IMR-90 (cell line): ENCODE results near the gene GRIK1. TPM values are rescaled to one million over a fixed set of nuclear protein-coding genes. Genes with fewer than 3 reads are reported as not detected.

Experiments
- ATAC-seq: fragments of 200-7000 bp; cut with Tn5 transposase; 2 replicates; pipeline ENCODE4 v1.9.1; 2020; ENCODE audit warnings: low read depth, mild to moderate bottlenecking, moderate library complexity
- BruUV-seq: library from RNA; stranded (reverse); fragments of 400-500 nt; replicated peaks from 2 replicates; lab custom pipeline; 2021; lab: Mats Ljungman, UMichigan
- CTCF ChIA-PET: fragments of 300-600 bp; formaldehyde crosslinking; extraction: SDS; loops from one replicate; lab custom pipeline; 2021; ENCODE audit warnings: antibody characterized with exemption; lab: Yijun Ruan, JAX
- POLR2A ChIA-PET: fragments of 300-600 bp; sonication (Branson Sonifier 250); formaldehyde crosslinking; loops from one replicate; lab custom pipeline; 2022; ENCODE audit warnings: antibody characterized with exemption; ENCODE audit not compliant: unreplicated experiment; lab: Charles Lee
- DNase-seq: peaks from one replicate; pipeline ENCODE4 v3.0.0; 2013
- H2AFZ ChIP-seq: replicated peaks from 2 replicates; pipeline ENCODE3; 2013; ENCODE audit warnings: low read length, mild to moderate bottlenecking; ENCODE audit not compliant: poor library complexity
- H2AK5ac ChIP-seq: 2 replicates; pipeline ENCODE4 v1.6.1; 2013; ENCODE audit warnings: low read depth, low read length, inconsistent platforms
- H2AK9ac ChIP-seq: replicated peaks from 2 replicates; pipeline ENCODE3; 2013; ENCODE audit warnings: mild to moderate bottlenecking, low read depth, low read length, moderate library complexity; ENCODE audit not compliant: poor library complexity
- H2BK120ac ChIP-seq: 2 replicates; pipeline ENCODE4 v1.6.1; 2013; ENCODE audit warnings: low read depth, low read length, inconsistent platforms
- H2BK15ac ChIP-seq: 3 replicates; pipeline ENCODE4 v1.6.1; 2013; ENCODE audit warnings: low read depth, low read length, inconsistent platforms
- H2BK20ac ChIP-seq: 2 replicates; pipeline ENCODE4 v1.6.1; 2013; ENCODE audit warnings: low read depth, mild to moderate bottlenecking, inconsistent platforms, low read length, moderate library complexity
- H2BK5ac ChIP-seq: 2 replicates; pipeline ENCODE4 v1.6.1; 2013; ENCODE audit warnings: mild to moderate bottlenecking, low read depth, low read length, inconsistent platforms; ENCODE audit not compliant: poor library complexity, severe bottlenecking
- H3K14ac ChIP-seq: replicated peaks from 2 replicates; pipeline ENCODE4 v1.6.1; 2013; ENCODE audit warnings: low read depth, low read length, inconsistent platforms
- H3K18ac ChIP-seq: 2 replicates; pipeline ENCODE4 v1.6.1; 2013; ENCODE audit warnings: low read depth, low read length, control low read depth
- H3K23ac ChIP-seq: 2 replicates; pipeline ENCODE4 v1.6.1; 2013; ENCODE audit warnings: low read depth, low read length, inconsistent platforms
- H3K27ac ChIP-seq: 2 replicates; pipeline ENCODE4 v1.5.1; 2013; ENCODE audit warnings: mild to moderate bottlenecking, control low read depth, low read length; ENCODE audit not compliant: insufficient read depth
- H3K27me3 ChIP-seq: 2 replicates; pipeline ENCODE4 v1.6.1; 2013; ENCODE audit warnings: low read length; ENCODE audit not compliant: control insufficient read depth, insufficient read depth
- H3K36me3 ChIP-seq: 2 replicates; pipeline ENCODE4 v1.6.1; 2013; ENCODE audit warnings: low read length, mixed read lengths; ENCODE audit not compliant: control insufficient read depth, insufficient read depth
- H3K4ac ChIP-seq: 2 replicates; pipeline ENCODE4 v1.6.1; 2013; ENCODE audit warnings: low read depth, low read length, inconsistent platforms
- H3K4me1 ChIP-seq: 2 replicates; pipeline ENCODE4 v1.6.1; 2013; ENCODE audit warnings: low read length, mixed read lengths; ENCODE audit not compliant: control insufficient read depth, insufficient read depth
- H3K4me2 ChIP-seq: 2 replicates; pipeline ENCODE4 v1.6.1; 2013; ENCODE audit warnings: low read depth, mild to moderate bottlenecking, control low read depth, low read length, moderate library complexity
- H3K4me3 ChIP-seq: 2 replicates; pipeline ENCODE4 v1.5.1; 2013; ENCODE audit warnings: low read depth, mild to moderate bottlenecking, control low read depth, low read length, moderate library complexity; ENCODE audit not compliant: insufficient read depth
- H3K56ac ChIP-seq: 2 replicates; pipeline ENCODE4 v1.6.1; 2013; ENCODE audit warnings: low read length, inconsistent platforms; ENCODE audit not compliant: insufficient read depth; ENCODE audit errors: extremely low read depth
- H3K79me1 ChIP-seq, 2 experiments: 2 replicates each; pipeline ENCODE4 v1.6.1; 2013; ENCODE audit warnings: low read length in 2 of 2, inconsistent platforms in 1 of 2, low read depth in 1 of 2
- H3K9ac ChIP-seq: 2 replicates; pipeline ENCODE4 v1.6.1; 2013; ENCODE audit warnings: low read depth, low read length, control low read depth
- H3K9me1 ChIP-seq: 2 replicates; pipeline ENCODE4 v1.6.1; 2013; ENCODE audit warnings: low read length, inconsistent platforms; ENCODE audit not compliant: insufficient read depth
- H3K9me3 ChIP-seq: 2 replicates; pipeline ENCODE4 v1.6.1; 2013; ENCODE audit warnings: low read length; ENCODE audit not compliant: control insufficient read depth, insufficient read depth
- H4K20me1 ChIP-seq: 2 replicates; pipeline ENCODE4 v1.6.1; 2013; ENCODE audit warnings: low read length, inconsistent platforms; ENCODE audit not compliant: insufficient read depth
- H4K5ac ChIP-seq: 2 replicates; pipeline ENCODE4 v1.6.1; 2013; ENCODE audit warnings: mild to moderate bottlenecking, low read depth, low read length, control low read depth
- H4K8ac ChIP-seq, 2 experiments: 2 replicates each; pipeline ENCODE4 v1.6.1; 2013; ENCODE audit warnings: low read depth in 2 of 2, low read length in 2 of 2, control low read depth in 1 of 2, inconsistent platforms in 1 of 2
- H4K91ac ChIP-seq: 2 replicates; pipeline ENCODE4 v1.6.1; 2013; ENCODE audit warnings: low read depth, low read length, inconsistent platforms; ENCODE audit not compliant: insufficient read depth
- BHLHE40 ChIP-seq: fragments of 150-350 bp; IDR thresholded peaks from 2 replicates; pipeline ENCODE4 v1.6.1; 2016; ENCODE audit warnings: mild to moderate bottlenecking, low read depth, low read length
- CEBPB ChIP-seq: IDR thresholded peaks from 2 replicates; pipeline ENCODE4 v1.6.1; 2012; ENCODE audit warnings: low read depth, low read length, improper control_type of control experiment
- CHD1 ChIP-seq: IDR thresholded peaks from 2 replicates; pipeline ENCODE4 v1.6.1; 2012; ENCODE audit warnings: low read depth, low read length, improper control_type of control experiment
- FOS ChIP-seq: fragments of 150-350 bp; IDR thresholded peaks from 2 replicates; pipeline ENCODE4 v1.6.1; 2016; ENCODE audit warnings: low read depth, low read length
- MAFK ChIP-seq: IDR thresholded peaks from 2 replicates; pipeline ENCODE4 v1.6.1; 2012; ENCODE audit warnings: low read depth, low read length, improper control_type of control experiment
- MAZ ChIP-seq: IDR thresholded peaks from 2 replicates; pipeline ENCODE4 v1.6.1; 2012; ENCODE audit warnings: low read depth, mild to moderate bottlenecking, low read length, improper control_type of control experiment, moderate library complexity, borderline replicate concordance
- MXI1 ChIP-seq: IDR thresholded peaks from 2 replicates; pipeline ENCODE4 v1.6.1; 2012; ENCODE audit warnings: low read depth, mild to moderate bottlenecking, low read length, moderate library complexity, borderline replicate concordance
- NFE2L2 ChIP-seq: fragments of 150-350 bp; IDR thresholded peaks from 2 replicates; pipeline ENCODE4 v1.6.1; 2016; ENCODE audit warnings: low read depth, mild to moderate bottlenecking, low read length
- POLR2A ChIP-seq: IDR thresholded peaks from 2 replicates; pipeline ENCODE4 v1.6.1; 2012; ENCODE audit warnings: mild to moderate bottlenecking, low read depth, low read length
- RAD21 ChIP-seq: IDR thresholded peaks from 2 replicates; pipeline ENCODE4 v1.6.1; 2012; ENCODE audit warnings: low read length, improper control_type of control experiment
- RCOR1 ChIP-seq: IDR thresholded peaks from 2 replicates; pipeline ENCODE4 v1.6.1; 2012; ENCODE audit warnings: mild to moderate bottlenecking, low read length, improper control_type of control experiment; ENCODE audit not compliant: insufficient replicate concordance
- RFX5 ChIP-seq: IDR thresholded peaks from 2 replicates; pipeline ENCODE4 v1.8.0; 2012; ENCODE audit warnings: low read depth, mild to moderate bottlenecking, low read length, moderate library complexity
- SMC3 ChIP-seq: fragments of 150-350 bp; IDR thresholded peaks from 2 replicates; pipeline ENCODE4 v1.6.1; 2016; ENCODE audit warnings: low read depth, mild to moderate bottlenecking, antibody characterized with exemption, low read length, moderate library complexity
- WGBS, 2 experiments: methylation state at CpG; one replicate each; pipeline versions ENCODE4 v1.1.5 to v1.1.7; 2013; ENCODE audit warnings: missing lambda C conversion rate in 2 of 2; ENCODE audit not compliant: insufficient read length in 1 of 2; ENCODE audit errors: extremely low coverage in 2 of 2; 5-methylcytosine and 5-hydroxymethylcytosine counted together
- dilution Hi-C: fragments of 300-500 bp; cut with HindIII; formaldehyde crosslinking; loops from one replicate; pipeline ENCODE4 v1.14.3; 2018; ENCODE audit warnings: low sequenced_read_pairs; ENCODE audit not compliant: unreplicated experiment
- in situ Hi-C: fragments of 300-500 bp; cut with MboI; formaldehyde crosslinking; loops from 3 replicates; pipeline ENCODE4 v1.14.3; 2019; ENCODE audit warnings: low sequenced_read_pairs, inconsistent platforms, mixed read lengths
- intact Hi-C: fragments of 100-400 bp; cut with micrococcal nuclease; formaldehyde crosslinking; loops from 2 replicates; pipeline ENCODE4 v1.10.0; 2022
- polyA plus RNA-seq, 3 experiments: library from polyadenylated mRNA; depleted of rRNA; stranded (reverse); fragments of >200 nt; gene quantifications; 2 replicates each; pipeline ENCODE4 v1.2.3, GENCODE V29; 2012; ENCODE audit warnings: low replicate concordance in 1 of 3
- total RNA-seq: library from RNA; depleted of rRNA; stranded (reverse); fragments of >200 nt; gene quantifications from 2 replicates; pipeline ENCODE4 v1.2.3, GENCODE V29; 2012
- TF ChIP-seq, protein P1 (sequence below): fragments of 150-350 bp; IDR thresholded peaks from 2 replicates; pipeline ENCODE4 v1.6.1; 2016; ENCODE audit warnings: low read depth, mild to moderate bottlenecking, low read length, moderate library complexity, borderline replicate concordance
- TF ChIP-seq, protein P2 (sequence below): conservative IDR thresholded peaks from 2 replicates; pipeline ENCODE4 v1.5.1; 2012; ENCODE audit warnings: mild to moderate bottlenecking, low read depth, low read length, improper control_type of control experiment
- TF ChIP-seq, protein P3 (sequence below): fragments of 150-350 bp; IDR thresholded peaks from 2 replicates; pipeline ENCODE4 v1.6.1; 2017; ENCODE audit warnings: mild to moderate bottlenecking, antibody characterized with exemption, low read length, low read depth

The GRIK1 gene
- total and polyA plus RNA-seq, 2 of the 4 experiments (the other 2 are of a cell fraction): not detected

DNA sequence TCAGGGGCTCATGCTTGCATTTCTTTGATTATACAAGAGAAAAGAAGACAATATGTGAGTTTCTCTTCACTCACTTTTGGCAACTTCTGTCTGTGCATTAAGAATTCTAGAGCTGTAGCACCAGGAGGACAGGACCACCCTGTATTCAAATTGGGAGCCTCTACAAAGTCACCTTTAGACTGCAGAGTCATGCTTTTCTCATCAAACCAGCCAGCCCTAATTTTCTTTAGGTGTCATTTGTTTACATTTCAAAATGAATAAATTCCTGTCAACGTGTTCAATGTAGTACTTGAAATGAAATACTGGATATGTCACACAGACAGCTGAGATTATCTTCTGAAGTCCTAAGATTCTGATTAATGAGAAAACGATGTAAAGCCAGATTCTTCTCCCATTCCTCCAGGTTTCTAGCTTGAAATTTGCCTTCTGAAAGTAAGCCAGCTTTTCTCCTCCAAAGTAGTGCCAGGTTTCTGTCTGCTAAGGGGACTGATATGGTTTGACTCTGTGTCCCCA is 177.2 kb downstream of the GRIK1 start:
- TF ChIP-seq RFX5 (no peak), SMC3 (no peak), MAFK (no peak), BHLHE40 (no peak), CEBPB (no peak), MAZ (no peak), FOS (no peak), RAD21 (no peak), RCOR1 (no peak), CHD1 (no peak), MXI1 (no peak), NFE2L2 (no peak), POLR2A (no peak)
- TF ChIP-seq, protein P1, sequence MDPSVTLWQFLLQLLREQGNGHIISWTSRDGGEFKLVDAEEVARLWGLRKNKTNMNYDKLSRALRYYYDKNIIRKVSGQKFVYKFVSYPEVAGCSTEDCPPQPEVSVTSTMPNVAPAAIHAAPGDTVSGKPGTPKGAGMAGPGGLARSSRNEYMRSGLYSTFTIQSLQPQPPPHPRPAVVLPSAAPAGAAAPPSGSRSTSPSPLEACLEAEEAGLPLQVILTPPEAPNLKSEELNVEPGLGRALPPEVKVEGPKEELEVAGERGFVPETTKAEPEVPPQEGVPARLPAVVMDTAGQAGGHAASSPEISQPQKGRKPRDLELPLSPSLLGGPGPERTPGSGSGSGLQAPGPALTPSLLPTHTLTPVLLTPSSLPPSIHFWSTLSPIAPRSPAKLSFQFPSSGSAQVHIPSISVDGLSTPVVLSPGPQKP: no peak
- TF ChIP-seq, protein P2, sequence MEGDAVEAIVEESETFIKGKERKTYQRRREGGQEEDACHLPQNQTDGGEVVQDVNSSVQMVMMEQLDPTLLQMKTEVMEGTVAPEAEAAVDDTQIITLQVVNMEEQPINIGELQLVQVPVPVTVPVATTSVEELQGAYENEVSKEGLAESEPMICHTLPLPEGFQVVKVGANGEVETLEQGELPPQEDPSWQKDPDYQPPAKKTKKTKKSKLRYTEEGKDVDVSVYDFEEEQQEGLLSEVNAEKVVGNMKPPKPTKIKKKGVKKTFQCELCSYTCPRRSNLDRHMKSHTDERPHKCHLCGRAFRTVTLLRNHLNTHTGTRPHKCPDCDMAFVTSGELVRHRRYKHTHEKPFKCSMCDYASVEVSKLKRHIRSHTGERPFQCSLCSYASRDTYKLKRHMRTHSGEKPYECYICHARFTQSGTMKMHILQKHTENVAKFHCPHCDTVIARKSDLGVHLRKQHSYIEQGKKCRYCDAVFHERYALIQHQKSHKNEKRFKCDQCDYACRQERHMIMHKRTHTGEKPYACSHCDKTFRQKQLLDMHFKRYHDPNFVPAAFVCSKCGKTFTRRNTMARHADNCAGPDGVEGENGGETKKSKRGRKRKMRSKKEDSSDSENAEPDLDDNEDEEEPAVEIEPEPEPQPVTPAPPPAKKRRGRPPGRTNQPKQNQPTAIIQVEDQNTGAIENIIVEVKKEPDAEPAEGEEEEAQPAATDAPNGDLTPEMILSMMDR: no peak
- TF ChIP-seq, protein P3, sequence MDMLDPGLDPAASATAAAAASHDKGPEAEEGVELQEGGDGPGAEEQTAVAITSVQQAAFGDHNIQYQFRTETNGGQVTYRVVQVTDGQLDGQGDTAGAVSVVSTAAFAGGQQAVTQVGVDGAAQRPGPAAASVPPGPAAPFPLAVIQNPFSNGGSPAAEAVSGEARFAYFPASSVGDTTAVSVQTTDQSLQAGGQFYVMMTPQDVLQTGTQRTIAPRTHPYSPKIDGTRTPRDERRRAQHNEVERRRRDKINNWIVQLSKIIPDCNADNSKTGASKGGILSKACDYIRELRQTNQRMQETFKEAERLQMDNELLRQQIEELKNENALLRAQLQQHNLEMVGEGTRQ: no peak
- DNase-seq (no peak), ATAC-seq (no peak)
- Histone ChIP-seq H2BK5ac (no peak overlapping the region), H3K4ac (no peak overlapping the region), H3K27ac (no peak overlapping the region), H4K8ac (no peak overlapping the region), H3K27me3 (no peaks in the 10 kb centered on the region; the same call in none of the 2 replicates), H2AK5ac (no peak overlapping the region), H3K18ac (no peak overlapping the region), H3K79me1 (no peaks in the 10 kb centered on the region), H3K36me3 (no peaks in the 10 kb centered on the region), H3K9ac (no peak overlapping the region), H2BK15ac (no peak overlapping the region), H4K20me1 (no peaks in the 10 kb centered on the region), H2AFZ (no peak overlapping the region), H4K5ac (no peak overlapping the region), H3K9me3 (no peaks in the 10 kb centered on the region), H2BK120ac (no peak overlapping the region), H3K14ac (no peak overlapping the region), H3K4me2 (no peak overlapping the region), H2BK20ac (no peak overlapping the region), H3K9me1 (no peaks in the 10 kb centered on the region), H4K91ac (no peak overlapping the region), H3K23ac (no peak overlapping the region), H3K4me3 (no peak overlapping the region), H2AK9ac (no peak overlapping the region), H3K4me1 (no peaks in the 10 kb centered on the region), H3K56ac (no peak overlapping the region)
- ChIA-PET CTCF (no interaction called here), POLR2A (no interaction called here)
- in situ Hi-C loops: no loop called here
- no TSS peak for BruUV-seq
- WGBS, 2 experiments: no CpG with 5 or more reads among the region's 2 CpGs
- dilution Hi-C loops: no loop called here
- intact Hi-C loops: no loop called here
